Measurements from ENCODE around the gene FXYD3.

GRCh38 chr19:35090506-35091214 lies 25.0 kb upstream of the FXYD3 start:
- no peak for TF ChIP-seq SMC3 (conservative IDR thresholded peaks at IDR 0.05; ENCODE audit: poor library complexity)
- TF ChIP-seq CTCF (IDR thresholded peaks at IDR 0.05; ENCODE audit: poor library complexity, severe bottlenecking): peak; percentile 48
- TF ChIP-seq EZH2 (IDR thresholded peaks at IDR 0.05; ENCODE audit: borderline replicate concordance, insufficient read depth, low read length, poor library complexity, severe bottlenecking): no peak
- no peak for TF ChIP-seq EP300 (conservative IDR thresholded peaks at IDR 0.05; ENCODE audit: poor library complexity, severe bottlenecking)
- TF ChIP-seq TAF1 (IDR thresholded peaks at IDR 0.05; ENCODE audit: low read depth): no peak
- TF ChIP-seq RAD21 (conservative IDR thresholded peaks at IDR 0.05): no peak
